ENCODE measurements around the gene PDGFC.

The PDGFC gene

DNA sequence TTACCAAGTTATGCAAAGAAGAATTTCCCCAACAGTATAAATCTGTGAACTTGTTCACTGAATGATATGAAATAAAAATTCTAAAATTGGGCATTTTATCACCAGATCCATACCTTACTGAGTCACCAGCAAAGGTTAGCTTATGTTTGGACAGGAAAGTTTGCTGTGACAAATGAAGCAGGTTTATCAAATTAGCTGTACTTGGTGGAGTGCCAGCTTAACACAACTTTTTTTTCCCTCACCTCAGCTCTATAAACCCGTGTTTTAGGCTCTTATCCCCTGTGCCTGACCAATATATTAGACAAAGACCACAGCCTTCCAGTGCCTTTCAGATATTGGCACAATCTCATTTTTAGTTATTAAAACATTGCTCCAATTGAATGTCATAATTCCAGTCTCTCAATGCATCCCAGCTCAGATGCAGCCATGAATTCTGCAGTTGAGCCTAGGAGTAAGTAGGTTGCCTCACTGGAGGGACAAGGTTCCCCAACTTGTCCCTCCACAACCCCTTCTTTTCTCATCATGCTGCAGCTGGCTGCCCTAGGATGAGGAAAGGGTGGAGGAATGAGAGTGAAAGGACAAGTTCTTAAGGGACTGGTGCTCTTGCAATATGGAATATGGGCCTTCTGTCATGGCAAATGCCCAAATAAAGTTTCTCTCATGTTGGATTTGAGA is 27.0 kb upstream of the PDGFC start:
- in situ Hi-C loops (cut with MboI; ENCODE audit: low pct_unique_long_range_greater_than_20kb, low sequenced_read_pairs, unreplicated experiment), result no loop called here
- DNase-seq (ENCODE audit: low spot score), result no peak
- TF ChIP-seq, protein P1, sequence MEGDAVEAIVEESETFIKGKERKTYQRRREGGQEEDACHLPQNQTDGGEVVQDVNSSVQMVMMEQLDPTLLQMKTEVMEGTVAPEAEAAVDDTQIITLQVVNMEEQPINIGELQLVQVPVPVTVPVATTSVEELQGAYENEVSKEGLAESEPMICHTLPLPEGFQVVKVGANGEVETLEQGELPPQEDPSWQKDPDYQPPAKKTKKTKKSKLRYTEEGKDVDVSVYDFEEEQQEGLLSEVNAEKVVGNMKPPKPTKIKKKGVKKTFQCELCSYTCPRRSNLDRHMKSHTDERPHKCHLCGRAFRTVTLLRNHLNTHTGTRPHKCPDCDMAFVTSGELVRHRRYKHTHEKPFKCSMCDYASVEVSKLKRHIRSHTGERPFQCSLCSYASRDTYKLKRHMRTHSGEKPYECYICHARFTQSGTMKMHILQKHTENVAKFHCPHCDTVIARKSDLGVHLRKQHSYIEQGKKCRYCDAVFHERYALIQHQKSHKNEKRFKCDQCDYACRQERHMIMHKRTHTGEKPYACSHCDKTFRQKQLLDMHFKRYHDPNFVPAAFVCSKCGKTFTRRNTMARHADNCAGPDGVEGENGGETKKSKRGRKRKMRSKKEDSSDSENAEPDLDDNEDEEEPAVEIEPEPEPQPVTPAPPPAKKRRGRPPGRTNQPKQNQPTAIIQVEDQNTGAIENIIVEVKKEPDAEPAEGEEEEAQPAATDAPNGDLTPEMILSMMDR (IDR thresholded peaks at IDR 0.05; ENCODE audit: extremely low read depth, insufficient read depth, missing control alignments), result no peak

DNA sequence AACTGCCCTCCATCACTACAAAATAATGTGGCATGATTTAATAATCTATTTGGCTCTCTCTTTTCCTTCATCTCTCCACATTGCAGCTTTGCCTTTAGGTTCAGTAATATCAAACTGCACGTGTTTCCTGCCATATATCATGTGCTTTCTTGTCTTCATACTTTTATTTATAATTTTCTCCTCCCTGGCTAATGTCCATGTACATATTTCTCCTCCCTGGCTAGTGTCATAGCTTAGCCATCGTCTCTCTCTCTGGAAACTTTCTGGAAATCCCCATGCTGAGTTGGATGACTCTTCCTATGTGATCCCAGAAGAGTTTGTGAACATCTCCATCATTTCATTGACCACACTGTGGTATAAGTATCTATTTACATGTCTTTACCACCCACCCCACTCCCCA is 21.3 kb upstream of the PDGFC start:
- TF ChIP-seq, protein P1 (IDR thresholded peaks at IDR 0.05; ENCODE audit: extremely low read depth, insufficient read depth, missing control alignments), result no peak
- DNase-seq (ENCODE audit: low spot score), result no peak
- in situ Hi-C loops (cut with MboI; ENCODE audit: low pct_unique_long_range_greater_than_20kb, low sequenced_read_pairs, unreplicated experiment), result no loop called here

DNA sequence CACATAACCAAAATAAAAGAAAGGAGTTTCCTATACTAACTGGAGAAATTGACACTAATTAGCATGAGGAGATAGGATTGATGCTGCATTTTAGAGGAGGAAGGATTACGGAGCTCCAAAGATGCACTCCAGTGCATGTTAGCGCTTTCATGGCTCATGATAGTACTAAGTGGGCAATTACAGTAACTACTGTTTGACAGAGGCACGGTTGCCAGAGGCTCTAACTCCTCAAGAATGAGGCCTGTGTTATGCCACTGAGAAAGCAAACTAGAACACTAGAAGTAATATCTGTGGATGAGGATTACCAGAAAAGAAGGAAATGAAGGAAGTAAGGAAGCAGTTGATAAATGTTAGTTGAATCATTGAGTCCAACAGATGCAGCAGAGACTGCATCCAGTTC is 19.6 kb upstream of the PDGFC start:
- TF ChIP-seq, protein P1 (IDR thresholded peaks at IDR 0.05; ENCODE audit: extremely low read depth, insufficient read depth, missing control alignments), result no peak
- no peak for DNase-seq (ENCODE audit: low spot score)
- in situ Hi-C loops (cut with MboI; ENCODE audit: low pct_unique_long_range_greater_than_20kb, low sequenced_read_pairs, unreplicated experiment), result no loop called here

DNA sequence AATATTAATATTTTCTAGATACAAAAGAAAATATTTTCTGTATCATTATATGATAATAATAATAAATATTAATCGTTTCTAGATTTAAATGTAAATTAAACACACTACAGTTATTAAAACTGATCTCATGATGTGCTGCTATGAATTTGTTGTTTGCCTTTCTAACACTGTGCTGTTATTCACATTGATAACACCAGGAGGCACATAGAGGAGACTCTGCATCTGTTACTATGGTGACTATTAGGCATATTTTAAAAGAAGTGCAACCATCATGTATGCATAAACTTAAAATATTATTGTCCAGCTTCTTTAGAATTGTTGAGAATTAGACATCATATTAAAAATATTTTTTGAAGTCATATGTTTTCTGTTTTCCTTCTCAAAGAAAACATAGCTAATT is 11.8 kb upstream of the PDGFC start:
- no peak for DNase-seq (ENCODE audit: low spot score)
- TF ChIP-seq, protein P1 (IDR thresholded peaks at IDR 0.05; ENCODE audit: extremely low read depth, insufficient read depth, missing control alignments), result no peak

DNA sequence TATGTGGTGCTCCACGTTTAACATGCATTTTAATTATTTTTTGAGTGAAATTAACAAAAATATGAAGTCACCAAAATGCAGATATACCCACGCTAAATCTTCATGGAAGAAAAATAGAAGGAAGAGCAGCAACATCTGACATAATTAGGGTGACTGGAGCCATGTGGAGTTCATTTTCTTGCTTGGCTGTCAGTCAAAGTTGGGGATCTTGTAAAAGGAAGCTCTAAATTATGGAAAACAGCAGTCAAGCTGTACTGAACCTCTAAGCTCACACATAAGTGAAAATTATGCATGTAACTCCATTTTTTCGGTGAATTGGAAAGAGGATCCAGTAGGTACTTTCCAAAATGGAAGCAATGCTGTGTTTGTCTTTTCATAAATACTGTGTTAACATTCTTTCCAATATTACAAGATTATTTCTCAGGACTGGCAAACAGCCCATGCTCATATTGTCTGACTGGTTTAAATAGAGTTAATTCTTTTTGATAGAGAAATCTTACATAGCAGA is 9.7 kb upstream of the PDGFC start:
- in situ Hi-C loops (cut with MboI; ENCODE audit: low pct_unique_long_range_greater_than_20kb, low sequenced_read_pairs, unreplicated experiment), result no loop called here
- no peak for DNase-seq (ENCODE audit: low spot score)
- TF ChIP-seq, protein P1 (IDR thresholded peaks at IDR 0.05; ENCODE audit: extremely low read depth, insufficient read depth, missing control alignments), result no peak

More for the DNA sequence above, 11.8 kb upstream of the PDGFC start:
- in situ Hi-C loops (cut with MboI; ENCODE audit: low pct_unique_long_range_greater_than_20kb, low sequenced_read_pairs, unreplicated experiment), result no loop called here

DNA sequence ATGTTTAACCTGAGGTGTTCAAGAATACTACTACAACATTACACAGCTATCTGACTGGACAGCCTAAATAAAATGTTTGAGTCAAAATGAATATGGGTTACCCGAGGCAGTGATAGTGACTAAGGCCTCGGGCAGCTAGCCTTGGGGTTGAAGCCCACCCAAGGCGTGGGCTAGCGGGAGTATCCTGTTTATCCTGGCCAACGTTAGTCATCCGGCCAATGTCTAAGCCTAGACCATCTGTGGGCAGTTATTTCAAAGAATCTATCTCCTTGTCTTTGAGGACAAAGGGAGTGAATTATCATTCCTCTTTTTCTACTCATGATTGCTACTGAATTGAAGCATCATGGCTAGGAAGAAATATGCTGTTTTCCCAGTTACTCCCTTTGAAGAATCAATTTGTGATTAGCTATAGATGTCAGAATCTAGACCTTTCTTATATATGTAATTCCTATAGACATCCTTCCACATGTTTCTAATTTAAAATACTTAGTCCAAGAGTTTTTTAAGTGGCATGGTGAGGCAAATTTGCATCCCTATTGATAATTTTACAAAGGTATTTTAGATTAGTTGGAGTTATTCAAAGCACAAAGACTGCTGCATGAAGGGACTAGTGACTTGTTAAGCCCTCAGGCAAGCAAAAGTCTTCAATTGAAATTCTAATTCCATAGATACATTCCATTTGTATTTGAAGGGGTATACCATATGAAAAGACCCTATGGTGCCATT is 6.0 kb upstream of the PDGFC start:
- in situ Hi-C loops (cut with MboI; ENCODE audit: low pct_unique_long_range_greater_than_20kb, low sequenced_read_pairs, unreplicated experiment), result no loop called here
- no peak for DNase-seq (ENCODE audit: low spot score)

More for the DNA sequence above, 6.0 kb upstream of the PDGFC start:
- TF ChIP-seq, protein P1 (IDR thresholded peaks at IDR 0.05; ENCODE audit: extremely low read depth, insufficient read depth, missing control alignments), result no peak
